ENCODE data around the gene RGS9. TPM values are rescaled to one million over a fixed set of nuclear protein-coding genes. Genes with fewer than 3 reads are reported as not detected.
"Not testable (repeated sequence)": the region's sequence is repeated elsewhere in the genome, so short reads cannot be mapped to it uniquely, and the experiment has no call there.

Gene RGS9
- total RNA-seq, 1 donor, result 0.27 TPM

- no peak for DNase-seq (ENCODE audit: low read depth in 2 of 3, low spot score in 2 of 3)
Measured at GRCh38 chr17:65109990-65110680, 27.0 kb upstream of the RGS9 start.

DNA sequence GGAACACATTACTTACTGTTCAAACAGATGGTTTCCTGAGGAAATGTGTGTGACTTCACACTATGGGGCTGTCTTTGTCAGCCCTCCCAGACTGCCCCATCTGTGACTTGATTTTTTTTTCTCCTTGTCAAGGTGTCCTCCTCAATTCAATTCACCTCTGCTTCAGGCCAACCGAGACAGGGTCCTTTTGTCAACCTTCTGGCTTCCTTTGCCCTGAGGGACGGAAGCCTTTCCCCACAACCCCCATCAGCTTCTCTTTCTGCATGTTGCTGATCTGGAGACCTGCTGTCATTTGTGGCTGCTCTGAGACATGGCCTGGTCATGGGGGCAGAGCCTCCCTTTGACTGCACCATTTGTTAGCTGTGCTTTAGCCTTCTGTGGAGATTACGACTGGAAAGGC lies 21.3 kb upstream of the RGS9 start:
- peak in 2 of 3 donors; percentile 68 to 90 for DNase-seq (ENCODE audit: low read depth in 2 of 3, low spot score in 2 of 3)

DNA sequence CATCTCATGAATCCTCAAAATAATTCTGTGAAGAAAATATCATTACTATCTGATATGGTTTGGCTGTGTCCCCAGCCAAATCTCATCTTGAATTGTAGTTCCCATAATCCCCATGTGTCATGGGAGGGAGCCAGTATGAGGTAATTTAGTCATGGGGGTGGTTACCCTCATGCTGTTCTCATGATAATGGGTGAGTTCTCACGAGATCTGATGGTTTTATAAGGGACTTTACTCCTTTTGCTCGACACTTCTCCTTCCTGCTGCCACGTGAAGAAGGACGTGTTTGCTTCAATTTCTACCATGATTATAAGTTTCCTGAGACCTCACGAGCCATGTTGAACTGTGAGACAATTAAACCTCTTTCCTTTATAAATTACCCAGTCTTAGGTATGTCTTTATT lies 20.7 kb upstream of the RGS9 start:
- not testable (repeated sequence) for DNase-seq (ENCODE audit: low read depth in 2 of 3, low spot score in 2 of 3)

GRCh38 chr17:65117384-65118035 lies 19.7 kb upstream of the RGS9 start:
- no peak for DNase-seq (ENCODE audit: low read depth in 2 of 3, low spot score in 2 of 3)

- no peak for DNase-seq (ENCODE audit: low read depth in 2 of 3, low spot score in 2 of 3)
Measured at GRCh38 chr17:65121368-65121767, 15.8 kb upstream of the RGS9 start.

DNA sequence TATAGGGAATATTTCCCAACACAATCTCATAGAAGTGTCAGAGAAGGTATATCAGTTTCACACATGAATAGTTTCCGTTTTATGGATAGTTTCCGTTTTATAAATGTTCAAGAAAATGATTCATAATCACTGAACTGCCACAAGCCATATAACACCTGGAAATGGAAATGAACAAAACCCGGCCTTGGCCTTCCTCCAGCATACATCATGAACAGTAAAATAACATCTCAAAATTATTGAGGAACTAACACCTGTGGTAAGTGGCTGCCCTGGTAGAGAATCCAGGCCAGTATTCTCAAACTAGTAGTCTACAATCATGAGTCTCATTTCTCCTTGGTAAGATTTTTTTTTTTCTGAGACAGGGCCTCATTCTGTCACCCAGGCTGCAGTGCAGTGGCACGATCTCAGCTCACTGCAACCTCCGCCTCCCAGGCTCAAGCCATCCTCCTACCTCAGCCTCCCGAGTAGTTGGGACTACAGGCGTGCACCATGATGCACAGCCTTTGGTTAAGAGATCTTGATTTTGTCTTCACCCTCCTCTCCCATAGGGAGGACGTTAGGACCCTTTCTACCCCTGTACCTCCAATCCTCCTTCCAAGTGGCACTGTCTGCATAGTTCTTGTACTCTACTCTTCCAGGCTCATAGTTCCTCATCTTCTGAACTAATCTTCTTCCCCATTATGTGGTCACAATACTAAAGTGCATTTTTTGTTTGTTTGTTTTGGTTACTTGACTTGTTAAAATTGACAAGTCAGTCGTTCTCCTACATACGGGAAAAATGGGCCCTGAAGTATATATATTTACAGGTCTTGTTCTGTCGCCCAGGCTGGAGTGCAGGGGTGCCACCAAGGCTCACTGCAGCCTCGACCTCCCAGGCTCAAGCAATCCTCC lies 15.0 kb upstream of the RGS9 start:
- peak in 1 of 3 donors; percentile 24 for DNase-seq (ENCODE audit: low read depth in 2 of 3, low spot score in 2 of 3)

- DNase-seq (ENCODE audit: low read depth in 2 of 3, low spot score in 2 of 3), result peak; percentile 72 to 94 (median 88)
Measured at GRCh38 chr17:65122836-65123756, 14.1 kb upstream of the RGS9 start.

DNA sequence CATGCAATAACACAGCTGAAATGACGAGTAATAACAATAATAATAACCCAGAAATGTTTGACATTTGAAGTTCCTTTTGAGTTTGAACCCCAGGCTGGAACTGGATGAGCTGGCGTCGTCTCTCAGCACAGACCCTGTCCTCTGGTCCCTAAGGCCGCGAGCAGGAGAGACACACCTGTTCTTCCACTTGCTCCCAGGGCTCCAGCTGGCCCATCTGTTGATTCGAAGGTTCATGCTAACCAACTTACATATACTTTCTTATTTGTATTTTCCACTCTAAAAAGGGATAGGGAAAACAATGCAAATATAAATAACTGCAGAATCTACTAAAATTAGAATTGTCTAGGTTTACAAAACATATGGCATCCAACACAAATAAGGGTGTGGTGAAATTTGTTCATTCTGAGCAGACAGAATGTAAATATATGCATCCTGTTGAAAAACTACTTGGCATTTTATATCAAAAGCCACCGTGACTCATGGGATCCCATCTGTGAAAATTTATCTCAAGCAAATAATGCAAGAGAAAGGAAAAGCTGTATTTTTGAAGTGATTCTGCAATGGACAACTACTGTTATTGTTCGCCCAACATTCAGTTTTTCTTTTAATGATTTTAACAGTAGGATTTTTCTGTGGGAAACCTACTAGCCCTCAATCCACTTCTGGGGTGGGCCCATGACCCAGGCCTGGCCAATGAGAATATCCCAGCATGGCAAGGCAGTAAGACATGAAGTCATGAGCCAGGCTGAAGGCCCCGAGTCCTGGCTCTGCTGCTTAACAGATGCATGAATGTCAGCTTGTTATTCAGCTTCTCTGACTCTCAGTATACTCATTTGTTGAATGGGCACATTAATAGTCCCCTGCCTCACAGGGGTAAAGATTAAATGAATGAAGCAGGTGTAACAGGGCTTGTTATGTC lies 13.2 kb upstream of the RGS9 start:
- no peak for DNase-seq (ENCODE audit: low read depth in 2 of 3, low spot score in 2 of 3)

DNA sequence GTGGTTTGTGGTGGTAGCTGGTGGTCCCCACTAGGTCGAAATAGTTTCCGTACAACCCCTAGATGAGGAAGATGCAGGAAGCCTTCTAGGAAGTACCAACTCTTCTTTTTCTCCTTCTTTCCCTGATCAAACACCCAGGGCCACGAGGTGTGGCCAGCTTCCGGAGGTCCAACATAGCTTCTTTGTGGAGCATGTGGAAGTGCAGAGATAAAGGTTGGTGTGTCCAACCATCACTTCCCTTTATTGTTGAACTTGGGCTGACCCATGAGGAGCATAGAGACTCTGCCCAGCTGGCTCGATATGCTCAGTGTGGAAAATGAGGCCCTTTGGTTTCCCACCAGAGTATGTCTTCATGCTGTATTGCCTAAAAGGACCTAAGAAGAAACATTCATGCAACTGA lies 6.3 kb upstream of the RGS9 start:
- no peak for DNase-seq (ENCODE audit: low read depth in 2 of 3, low spot score in 2 of 3)

- no peak for DNase-seq (ENCODE audit: low read depth in 2 of 3, low spot score in 2 of 3)
Measured at GRCh38 chr17:65131240-65131639, 5.9 kb upstream of the RGS9 start.

DNA sequence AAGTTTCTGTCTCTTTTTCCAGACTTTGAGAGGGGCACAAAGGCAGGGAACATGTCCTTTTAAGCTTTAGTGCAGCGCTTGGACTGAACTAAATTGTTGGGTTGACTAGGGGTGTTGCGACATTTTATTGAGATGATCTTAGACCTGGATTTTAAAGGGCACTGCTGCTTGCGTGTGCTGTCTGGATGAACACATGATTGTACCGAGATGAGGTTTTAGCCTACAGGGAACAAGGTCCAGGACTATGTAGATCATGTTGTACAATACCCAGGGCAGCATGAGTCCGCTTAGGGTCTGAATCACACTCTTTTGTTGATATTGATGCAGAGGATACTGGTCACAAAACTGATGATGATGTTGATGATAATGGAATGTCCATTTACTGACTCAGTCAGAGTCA lies 5.2 kb upstream of the RGS9 start:
- DNase-seq (ENCODE audit: low read depth in 2 of 3, low spot score in 2 of 3), result no peak

GRCh38 chr17:65134035-65134434 lies 3.1 kb upstream of the RGS9 start:
- no peak for DNase-seq (ENCODE audit: low read depth in 2 of 3, low spot score in 2 of 3)

DNA sequence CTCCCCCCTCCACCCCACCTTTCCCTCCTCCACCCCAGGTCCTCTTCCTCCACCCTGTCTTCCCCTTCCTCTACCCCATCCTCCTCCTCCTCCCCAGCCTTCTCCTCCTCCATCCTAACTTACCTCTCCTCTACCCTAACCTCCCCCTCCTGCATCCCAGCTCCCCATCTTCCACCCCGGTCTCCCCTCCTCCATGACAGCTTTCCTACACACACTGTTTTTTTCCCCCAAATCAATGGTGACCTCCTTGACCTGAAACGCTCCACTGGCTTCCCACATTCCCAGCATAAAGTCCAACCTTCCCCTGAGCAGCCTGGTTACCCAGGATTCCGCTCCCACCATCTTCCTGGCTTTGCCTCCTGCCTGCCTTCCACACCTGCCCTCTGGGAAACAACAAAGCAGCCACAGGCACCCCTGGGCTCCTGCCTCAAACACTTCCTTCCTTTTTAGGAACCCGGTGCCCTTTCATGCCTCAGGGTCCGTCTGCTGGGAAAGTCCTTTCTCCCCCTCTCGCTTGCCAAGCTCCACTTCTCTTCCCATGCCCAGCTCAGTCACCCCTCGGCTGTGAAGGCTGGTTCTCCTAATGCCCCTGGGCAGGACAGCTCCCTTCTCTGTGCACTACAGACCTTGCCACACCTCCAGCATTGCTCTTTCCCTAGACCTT lies 2.1 kb downstream of the RGS9 start:
- no peak for DNase-seq (ENCODE audit: low read depth in 2 of 3, low spot score in 2 of 3)

DNA sequence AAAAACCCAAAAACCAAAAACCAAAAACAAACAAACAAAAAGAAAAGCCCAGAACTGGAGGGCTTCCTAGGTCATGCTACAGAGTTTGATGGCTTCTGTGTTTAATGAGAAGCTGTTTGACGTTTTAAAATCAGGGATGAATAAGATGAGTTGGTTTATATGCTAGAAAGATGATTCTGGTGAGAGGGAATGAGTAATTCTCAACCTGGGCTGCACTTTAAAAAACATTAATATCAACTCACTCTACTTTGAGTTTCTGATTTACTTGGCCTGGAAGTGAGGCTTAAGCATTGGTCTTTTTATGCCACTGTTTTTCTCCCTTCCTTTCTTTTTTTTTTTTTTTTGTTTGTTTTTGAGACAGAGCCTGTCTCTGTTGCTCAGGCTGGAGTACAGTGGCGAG lies 5.1 kb downstream of the RGS9 start:
- DNase-seq (ENCODE audit: low read depth in 2 of 3, low spot score in 2 of 3), result no peak

- no peak for DNase-seq (ENCODE audit: low read depth in 2 of 3, low spot score in 2 of 3)
Measured at GRCh38 chr17:65143889-65144604, 6.9 kb downstream of the RGS9 start.

- no peak for DNase-seq (ENCODE audit: low read depth in 2 of 3, low spot score in 2 of 3)
Measured at GRCh38 chr17:65145743-65146142, 8.6 kb downstream of the RGS9 start.

- no peak for DNase-seq (ENCODE audit: low read depth in 2 of 3, low spot score in 2 of 3)
Measured at GRCh38 chr17:65147955-65148354, 10.8 kb downstream of the RGS9 start.
